ENCODE measurements around the gene ARHGAP30.
"Not testable (repeated sequence)": the region's sequence is repeated elsewhere in the genome, so short reads cannot be mapped to it uniquely, and the experiment has no call there.

Gene ARHGAP30

GRCh38 chr1:161063936-161064335, 5.8 kb downstream of the ARHGAP30 start:
- H3K9me3 ChIP-seq (ENCODE audit: control extremely low read depth in 1 of 5, control insufficient read depth in 4 of 5, insufficient read depth in 2 of 5, low read depth in 1 of 5, low read length in 4 of 5); DNase-seq; H3K4me3 ChIP-seq (ENCODE audit: control insufficient read depth in 1 of 7, extremely low read depth in 1 of 7, insufficient read depth in 4 of 7, low read depth in 2 of 7, low read length in 6 of 7); H3K27me3 ChIP-seq (replicated peaks in 2 of 5; ENCODE audit: control insufficient read depth in 4 of 5, insufficient read depth in 5 of 5, low read length in 4 of 5); POLR2A ChIA-PET; H3K27ac ChIP-seq (ENCODE audit: insufficient read depth in 1 of 2, low read depth in 1 of 2, low read length in 2 of 2, poor library complexity in 1 of 2, severe bottlenecking in 2 of 2): not testable (repeated sequence)
- CTCF ChIA-PET, result interaction anchor here (13.6 kb wide), 1 partner anchor 21 kb away, joined by 166 read pairs; the partner anchor contains the start of genes TSTD1 and USF1
- 95% methylated on average over 5 of the region's 6 CpGs for WGBS (ENCODE audit: insufficient coverage)
- Histone ChIP-seq H3K36me3 (ENCODE audit: control insufficient read depth in 4 of 4, insufficient read depth in 4 of 4, low read length in 3 of 4) (peaks cover 9 to 29% (median 19%) of the 10 kb centered on the region in 4 experiments), H3K4me1 (ENCODE audit: control extremely low read depth in 1 of 4, control insufficient read depth in 4 of 4, insufficient read depth in 4 of 4, low read length in 3 of 4) (peaks cover 9 to 26% (median 24%) of the 10 kb centered on the region in 4 experiments)

- POLR2A ChIA-PET, result interaction anchor here (0.6 kb wide), 1 partner anchor 16 kb away, joined by 4 read pairs; no protein-coding TSS in a partner anchor
- Histone ChIP-seq H3K27ac (ENCODE audit: insufficient read depth in 1 of 2, low read depth in 1 of 2, low read length in 2 of 2, poor library complexity in 1 of 2, severe bottlenecking in 2 of 2) (no peak overlapping the region), H3K4me3 (ENCODE audit: control insufficient read depth in 1 of 7, extremely low read depth in 1 of 7, insufficient read depth in 4 of 7, low read depth in 2 of 7, low read length in 6 of 7) (no peak overlapping the region), H3K27me3 (replicated peaks in 2 of 5; ENCODE audit: control insufficient read depth in 4 of 5, insufficient read depth in 5 of 5, low read length in 4 of 5) (no peaks in the 10 kb centered on the region), H3K36me3 (ENCODE audit: control insufficient read depth in 4 of 4, insufficient read depth in 4 of 4, low read length in 3 of 4) (peaks cover 9 to 38% (median 26%) of the 10 kb centered on the region in 4 experiments), H3K4me1 (ENCODE audit: control extremely low read depth in 1 of 4, control insufficient read depth in 4 of 4, insufficient read depth in 4 of 4, low read length in 3 of 4) (peaks cover 0 to 3% (median 2%) of the 10 kb centered on the region in 4 experiments), H3K9me3 (ENCODE audit: control extremely low read depth in 1 of 5, control insufficient read depth in 4 of 5, insufficient read depth in 2 of 5, low read depth in 1 of 5, low read length in 4 of 5) (no peaks in the 10 kb centered on the region)
- no peak for DNase-seq
- CTCF ChIA-PET, result interaction anchor here (0.6 to 2.9 kb wide), 6 partner anchors 9 to 64 kb away, joined by 4 to 13 read pairs (median 8); partner anchors contain the start of genes ARHGAP30 and USF1
- no CpG with 5 or more reads among the region's 4 CpGs for WGBS (ENCODE audit: insufficient coverage)
Observed at GRCh38 chr1:161061419-161061818, 8.3 kb downstream of the ARHGAP30 start.

- DNase-seq, result no peak
- no peak overlapping the region for H3K27ac ChIP-seq (ENCODE audit: insufficient read depth in 1 of 2, low read depth in 1 of 2, low read length in 2 of 2, poor library complexity in 1 of 2, severe bottlenecking in 2 of 2)
- peaks cover 0 to 2% (median 0%) of the 10 kb centered on the region in 4 experiments for H3K4me1 ChIP-seq (ENCODE audit: control extremely low read depth in 1 of 4, control insufficient read depth in 4 of 4, insufficient read depth in 4 of 4, low read length in 3 of 4)
- no peaks in the 10 kb centered on the region for H3K9me3 ChIP-seq (ENCODE audit: control extremely low read depth in 1 of 5, control insufficient read depth in 4 of 5, insufficient read depth in 2 of 5, low read depth in 1 of 5, low read length in 4 of 5)
- peaks cover 12 to 48% (median 39%) of the 10 kb centered on the region in 4 experiments for H3K36me3 ChIP-seq (ENCODE audit: control insufficient read depth in 4 of 4, insufficient read depth in 4 of 4, low read length in 3 of 4)
- WGBS (ENCODE audit: insufficient coverage), result 100% methylated on average over 1 of the region's 6 CpGs
- POLR2A ChIA-PET, result no interaction called here
- no peaks in the 10 kb centered on the region for H3K27me3 ChIP-seq (replicated peaks in 2 of 5; ENCODE audit: control insufficient read depth in 4 of 5, insufficient read depth in 5 of 5, low read length in 4 of 5)
- H3K4me3 ChIP-seq (ENCODE audit: control insufficient read depth in 1 of 7, extremely low read depth in 1 of 7, insufficient read depth in 4 of 7, low read depth in 2 of 7, low read length in 6 of 7), result no peak overlapping the region
- CTCF ChIA-PET, result interaction anchor here (0.5 to 2.9 kb wide), 5 partner anchors 9 to 61 kb away, joined by 3 to 13 read pairs (median 10); partner anchors contain the start of genes ARHGAP30 and USF1
Observed at GRCh38 chr1:161059293-161059692, 10.4 kb downstream of the ARHGAP30 start.

GRCh38 chr1:161054805-161055204, 14.9 kb downstream of the ARHGAP30 start:
- peaks cover 35 to 80% (median 64%) of the 10 kb centered on the region in 4 experiments for H3K36me3 ChIP-seq (ENCODE audit: control insufficient read depth in 4 of 4, insufficient read depth in 4 of 4, low read length in 3 of 4)
- CTCF ChIA-PET, result interaction anchor here (0.7 to 2.2 kb wide), 8 partner anchors 8 to 84 kb away, joined by 3 to 10 read pairs (median 4); partner anchors contain the start of genes ARHGAP30 and F11R
- POLR2A ChIA-PET, result no interaction called here

GRCh38 chr1:161054232-161054631, 15.5 kb downstream of the ARHGAP30 start:
- Histone ChIP-seq H3K4me1 (ENCODE audit: control extremely low read depth in 1 of 4, control insufficient read depth in 4 of 4, insufficient read depth in 4 of 4, low read length in 3 of 4) (no peaks in the 10 kb centered on the region), H3K27me3 (replicated peaks in 2 of 5; ENCODE audit: control insufficient read depth in 4 of 5, insufficient read depth in 5 of 5, low read length in 4 of 5) (no peaks in the 10 kb centered on the region), H3K36me3 (ENCODE audit: control insufficient read depth in 4 of 4, insufficient read depth in 4 of 4, low read length in 3 of 4) (peaks cover 33 to 80% (median 64%) of the 10 kb centered on the region in 4 experiments), H3K4me3 (ENCODE audit: control insufficient read depth in 1 of 7, extremely low read depth in 1 of 7, insufficient read depth in 4 of 7, low read depth in 2 of 7, low read length in 6 of 7) (no peak overlapping the region), H3K27ac (ENCODE audit: insufficient read depth in 1 of 2, low read depth in 1 of 2, low read length in 2 of 2, poor library complexity in 1 of 2, severe bottlenecking in 2 of 2) (no peak overlapping the region), H3K9me3 (ENCODE audit: control extremely low read depth in 1 of 5, control insufficient read depth in 4 of 5, insufficient read depth in 2 of 5, low read depth in 1 of 5, low read length in 4 of 5) (no peaks in the 10 kb centered on the region)
- POLR2A ChIA-PET, result no interaction called here
- WGBS (ENCODE audit: insufficient coverage), result 97% methylated on average over 4 of the region's 4 CpGs
- no peak for DNase-seq
- CTCF ChIA-PET, result interaction anchor here (1.1 to 2.2 kb wide), 4 partner anchors 14 to 36 kb away, joined by 3 to 10 read pairs (median 3); no protein-coding TSS in a partner anchor

More at GRCh38 chr1:161054805-161055204, 14.9 kb downstream of the ARHGAP30 start:
- Histone ChIP-seq H3K27ac (ENCODE audit: insufficient read depth in 1 of 2, low read depth in 1 of 2, low read length in 2 of 2, poor library complexity in 1 of 2, severe bottlenecking in 2 of 2) (no peak overlapping the region), H3K4me1 (ENCODE audit: control extremely low read depth in 1 of 4, control insufficient read depth in 4 of 4, insufficient read depth in 4 of 4, low read length in 3 of 4) (no peaks in the 10 kb centered on the region), H3K9me3 (ENCODE audit: control extremely low read depth in 1 of 5, control insufficient read depth in 4 of 5, insufficient read depth in 2 of 5, low read depth in 1 of 5, low read length in 4 of 5) (no peaks in the 10 kb centered on the region), H3K4me3 (ENCODE audit: control insufficient read depth in 1 of 7, extremely low read depth in 1 of 7, insufficient read depth in 4 of 7, low read depth in 2 of 7, low read length in 6 of 7) (no peak overlapping the region), H3K27me3 (replicated peaks in 2 of 5; ENCODE audit: control insufficient read depth in 4 of 5, insufficient read depth in 5 of 5, low read length in 4 of 5) (no peaks in the 10 kb centered on the region)
- DNase-seq, result no peak
- WGBS (ENCODE audit: insufficient coverage), result 84% methylated on average over 6 of the region's 7 CpGs

- Histone ChIP-seq H3K36me3 (ENCODE audit: control insufficient read depth in 4 of 4, insufficient read depth in 4 of 4, low read length in 3 of 4) (peaks cover 33 to 88% (median 72%) of the 10 kb centered on the region in 4 experiments), H3K4me3 (ENCODE audit: control insufficient read depth in 1 of 7, extremely low read depth in 1 of 7, insufficient read depth in 4 of 7, low read depth in 2 of 7, low read length in 6 of 7) (no peak overlapping the region), H3K4me1 (ENCODE audit: control extremely low read depth in 1 of 4, control insufficient read depth in 4 of 4, insufficient read depth in 4 of 4, low read length in 3 of 4) (no peaks in the 10 kb centered on the region), H3K27ac (ENCODE audit: insufficient read depth in 1 of 2, low read depth in 1 of 2, low read length in 2 of 2, poor library complexity in 1 of 2, severe bottlenecking in 2 of 2) (no peak overlapping the region), H3K9me3 (ENCODE audit: control extremely low read depth in 1 of 5, control insufficient read depth in 4 of 5, insufficient read depth in 2 of 5, low read depth in 1 of 5, low read length in 4 of 5) (no peaks in the 10 kb centered on the region), H3K27me3 (replicated peaks in 2 of 5; ENCODE audit: control insufficient read depth in 4 of 5, insufficient read depth in 5 of 5, low read length in 4 of 5) (no peaks in the 10 kb centered on the region)
- ChIA-PET POLR2A (no interaction called here), CTCF (interaction anchor here (1.4 kb wide), 1 partner anchor 9 kb away, joined by 4 read pairs; no protein-coding TSS in a partner anchor)
- 100% methylated on average over 1 of the region's 3 CpGs for WGBS (ENCODE audit: insufficient coverage)
- DNase-seq, result no peak
Observed at GRCh38 chr1:161052899-161053298, 16.8 kb downstream of the ARHGAP30 start.

- peaks cover 5 to 11% (median 9%) of the 10 kb centered on the region in 4 experiments for H3K4me1 ChIP-seq (ENCODE audit: control extremely low read depth in 1 of 4, control insufficient read depth in 4 of 4, insufficient read depth in 4 of 4, low read length in 3 of 4)
- no peaks in the 10 kb centered on the region for H3K27me3 ChIP-seq (replicated peaks in 2 of 5; ENCODE audit: control insufficient read depth in 4 of 5, insufficient read depth in 5 of 5, low read length in 4 of 5)
- DNase-seq, result no peak
- H3K9me3 ChIP-seq (ENCODE audit: control extremely low read depth in 1 of 5, control insufficient read depth in 4 of 5, insufficient read depth in 2 of 5, low read depth in 1 of 5, low read length in 4 of 5), result no peaks in the 10 kb centered on the region
- H3K4me3 ChIP-seq (ENCODE audit: control insufficient read depth in 1 of 7, extremely low read depth in 1 of 7, insufficient read depth in 4 of 7, low read depth in 2 of 7, low read length in 6 of 7), result no peak overlapping the region
- ChIA-PET POLR2A (no interaction called here), CTCF (interaction anchor here (1.3 to 1.5 kb wide), 4 partner anchors 9 to 88 kb away, joined by 3 to 4 read pairs (median 4); no protein-coding TSS in a partner anchor)
- H3K27ac ChIP-seq (ENCODE audit: insufficient read depth in 1 of 2, low read depth in 1 of 2, low read length in 2 of 2, poor library complexity in 1 of 2, severe bottlenecking in 2 of 2), result no peak overlapping the region
- peaks cover 36 to 82% (median 65%) of the 10 kb centered on the region in 4 experiments for H3K36me3 ChIP-seq (ENCODE audit: control insufficient read depth in 4 of 4, insufficient read depth in 4 of 4, low read length in 3 of 4)
- WGBS (ENCODE audit: insufficient coverage), result 95% methylated on average over 7 of the region's 10 CpGs
Observed at GRCh38 chr1:161051219-161051618, 18.5 kb downstream of the ARHGAP30 start.

All from common myeloid progenitor, CD34-positive (primary cell).